Mucosa of gallbladder (tissue), 1 donor: ENCODE data around the gene SLC13A4. TPM values are rescaled to one million over a fixed set of nuclear protein-coding genes. Genes with fewer than 3 reads are reported as not detected.
"Not testable (repeated sequence)": the region's sequence is repeated elsewhere in the genome, so short reads cannot be mapped to it uniquely, and the experiment has no call there.

Source experiments
- DNase-seq: peaks from one replicate; pipeline ENCODE4 v3.0.0-alpha.2; 2020; ENCODE audit warnings: low spot score
- total RNA-seq: library from RNA; stranded (reverse); gene quantifications from one replicate; pipeline ENCODE4 v1.2.1, GENCODE V29; 2021
- donor health status: DM: no; HTN: no; CAD: no.

SLC13A4 gene
- total RNA-seq, 1 donor from 2014 or later: not detected

DNA sequence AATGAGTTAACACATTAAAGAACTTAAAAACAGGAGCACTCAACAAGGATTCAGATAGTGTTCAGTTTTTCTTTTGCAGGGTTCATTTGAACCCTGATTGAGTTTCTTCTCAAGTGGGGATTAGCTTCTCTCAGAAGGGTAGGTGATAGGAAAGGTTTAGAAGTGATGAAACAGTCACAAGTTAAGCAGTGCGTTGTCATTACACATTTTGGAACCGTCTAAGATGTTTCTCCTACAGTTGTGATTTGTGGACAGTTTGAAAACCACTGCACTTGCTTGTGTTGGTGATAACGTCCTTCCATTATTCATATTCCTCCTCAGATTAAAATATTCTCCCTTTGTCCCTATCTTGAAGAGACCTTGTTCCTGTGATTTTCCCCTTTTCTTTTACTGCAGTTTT is 62.9 kb downstream of the SLC13A4 start:
- no peak for DNase-seq

GRCh38 chr7:135664046-135664589 is 63.9 kb downstream of the SLC13A4 start:
- no peak for DNase-seq

DNA sequence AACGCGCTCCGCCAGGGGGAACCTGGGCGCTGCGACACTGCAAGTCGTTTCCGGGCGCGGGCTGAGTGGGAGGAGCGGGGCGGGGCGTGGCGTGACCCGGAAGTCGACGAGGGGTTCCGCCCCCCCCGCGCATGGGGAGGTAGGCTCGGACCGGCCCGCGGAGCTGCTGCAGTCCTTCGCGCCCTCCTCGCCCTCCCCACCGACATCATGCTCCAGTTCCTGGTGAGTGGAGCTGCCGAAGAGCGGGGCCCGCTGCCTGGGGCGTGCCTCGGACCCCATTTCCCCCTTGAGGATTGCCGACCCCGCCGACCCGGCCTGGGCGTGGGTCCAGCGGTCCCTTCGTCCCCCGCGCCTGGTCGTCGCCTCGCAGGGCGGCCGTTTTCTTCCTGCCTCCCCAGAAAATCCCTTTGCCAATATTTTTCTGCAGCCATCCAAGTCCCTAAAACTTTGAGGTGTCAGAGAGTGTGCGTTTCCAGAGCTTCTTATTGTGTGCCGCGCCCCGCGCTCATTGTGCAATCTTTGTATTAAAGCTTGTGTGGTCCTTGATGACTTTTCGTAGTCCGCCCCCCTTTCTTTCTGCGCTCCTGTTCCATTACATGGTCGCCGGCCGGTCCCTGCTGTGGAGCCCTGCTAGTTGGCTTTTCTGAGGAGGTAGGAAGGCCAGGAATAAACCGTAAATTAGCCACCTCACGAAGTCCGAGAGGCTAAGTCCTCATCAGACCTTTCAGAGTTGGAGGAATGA is 65.4 kb downstream of the SLC13A4 start, which contains the start of gene STMP1:
Gene STMP1, plus strand, starts transcription at position 142 of the 742 bp plus-strand sequence.
- peak; percentile 96 for DNase-seq

DNA sequence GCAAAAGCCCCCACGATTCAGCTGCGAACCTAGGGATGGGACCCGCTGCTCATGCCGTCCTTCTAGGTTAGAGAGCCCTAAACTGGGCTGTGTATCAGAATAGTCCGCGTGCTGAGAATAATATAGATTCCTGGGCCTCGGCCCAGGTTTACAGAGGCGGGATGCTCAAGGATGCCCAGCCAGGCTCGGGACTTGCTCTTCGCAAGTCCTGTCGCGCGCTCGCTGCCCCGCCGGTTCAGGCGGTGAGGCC is 65.9 kb downstream of the SLC13A4 start:
- no peak for DNase-seq

DNA sequence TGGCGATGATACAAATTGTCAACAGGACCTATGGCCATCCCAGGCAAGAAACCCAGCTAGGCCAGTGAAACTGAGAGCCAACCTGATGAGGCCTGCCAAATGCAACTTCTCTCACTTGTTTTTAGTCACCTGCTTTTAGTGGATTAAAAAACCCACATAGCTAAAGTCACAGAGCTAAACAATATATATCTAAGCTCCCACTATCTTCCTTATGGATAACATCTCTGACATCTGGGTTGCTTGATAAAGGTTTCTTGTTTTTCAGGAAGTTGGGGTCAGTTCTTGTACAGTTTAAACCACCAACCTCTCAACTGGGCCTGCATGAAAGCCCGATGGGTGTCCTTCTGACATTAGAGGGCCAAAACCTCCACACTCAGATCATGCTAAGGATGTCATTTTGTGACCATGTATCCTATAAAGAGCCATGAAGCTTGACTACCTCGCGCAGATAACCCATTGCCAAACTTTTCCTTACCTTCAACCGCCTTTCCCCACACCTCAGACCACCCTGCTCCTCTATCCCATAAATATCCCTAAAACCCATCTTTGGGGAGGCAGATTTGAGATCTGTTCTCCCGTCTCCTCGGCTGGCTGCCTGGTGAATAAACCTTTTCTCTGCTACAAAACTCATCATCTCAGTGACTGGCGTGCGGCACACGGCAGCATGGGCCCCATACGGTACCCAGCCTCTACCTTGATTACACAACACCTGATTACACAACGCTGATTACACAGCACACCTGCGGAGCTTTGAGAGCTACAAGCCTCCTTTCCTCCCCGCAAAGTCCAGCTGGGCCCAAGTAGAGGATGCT is 66.5 kb downstream of the SLC13A4 start:
- DNase-seq: no peak

- DNase-seq: no peak
Measured at GRCh38 chr7:135659159-135659846, 68.7 kb downstream of the SLC13A4 start.

- no peak for DNase-seq
Measured at GRCh38 chr7:135658564-135658963, 69.4 kb downstream of the SLC13A4 start.

DNA sequence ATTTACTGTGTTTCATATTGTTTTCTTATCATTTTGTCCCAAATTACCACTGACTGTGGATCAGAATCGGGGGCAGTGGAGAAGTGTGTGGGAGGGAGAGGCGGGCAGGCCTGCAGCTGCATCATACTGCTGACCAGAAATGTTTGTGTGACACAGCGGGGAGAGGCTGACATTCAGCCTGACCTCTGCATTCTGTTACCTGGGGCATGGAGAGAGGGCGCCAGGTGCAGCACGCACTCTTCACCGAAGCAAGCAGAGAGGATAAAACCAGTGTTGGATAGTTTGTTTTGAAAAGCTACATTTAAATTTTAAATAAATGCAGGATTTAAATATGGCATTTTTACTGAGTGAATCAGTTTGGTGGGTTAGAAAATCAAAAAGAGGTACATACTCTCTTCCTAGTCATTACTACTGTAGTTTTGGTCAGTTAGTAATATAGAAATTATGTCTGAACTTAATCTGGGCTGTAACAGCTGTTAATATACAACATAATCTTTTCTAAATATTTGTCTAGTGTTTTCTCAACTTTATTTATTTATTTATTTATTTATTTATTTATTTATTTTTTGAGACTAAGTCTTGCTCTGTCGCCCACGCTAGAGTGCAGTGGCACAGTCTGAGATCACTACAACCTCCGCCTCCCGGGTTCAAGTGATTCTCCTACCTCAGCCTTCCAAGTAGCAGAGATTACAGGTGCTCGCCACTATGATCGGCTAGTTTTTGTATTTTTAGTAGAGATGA is 74.5 kb downstream of the SLC13A4 start:
- no peak for DNase-seq

- peak; percentile 24 for DNase-seq
Measured at GRCh38 chr7:135650831-135651573, 77.0 kb downstream of the SLC13A4 start.

- no peak for DNase-seq
Measured at GRCh38 chr7:135648235-135648634, 79.8 kb downstream of the SLC13A4 start.

DNA sequence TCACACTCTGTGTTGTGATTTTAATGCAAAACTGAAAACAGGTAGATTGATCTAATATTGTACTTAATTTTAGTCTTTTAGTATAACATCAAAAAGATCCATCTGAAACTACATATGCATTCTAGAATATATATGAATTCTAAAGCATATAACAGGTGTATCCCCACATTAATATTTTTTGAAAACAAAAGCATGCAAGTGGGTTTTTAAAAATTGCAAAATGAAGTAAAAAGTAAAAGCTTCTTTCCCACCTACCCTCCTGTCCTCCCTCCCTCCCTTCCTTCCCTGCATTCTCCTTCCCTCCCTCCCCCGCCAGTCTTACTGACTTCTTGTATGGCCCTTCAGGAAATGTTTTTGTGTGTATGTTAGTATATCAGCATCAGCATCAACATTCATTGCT is 80.2 kb downstream of the SLC13A4 start:
- DNase-seq: no peak

DNA sequence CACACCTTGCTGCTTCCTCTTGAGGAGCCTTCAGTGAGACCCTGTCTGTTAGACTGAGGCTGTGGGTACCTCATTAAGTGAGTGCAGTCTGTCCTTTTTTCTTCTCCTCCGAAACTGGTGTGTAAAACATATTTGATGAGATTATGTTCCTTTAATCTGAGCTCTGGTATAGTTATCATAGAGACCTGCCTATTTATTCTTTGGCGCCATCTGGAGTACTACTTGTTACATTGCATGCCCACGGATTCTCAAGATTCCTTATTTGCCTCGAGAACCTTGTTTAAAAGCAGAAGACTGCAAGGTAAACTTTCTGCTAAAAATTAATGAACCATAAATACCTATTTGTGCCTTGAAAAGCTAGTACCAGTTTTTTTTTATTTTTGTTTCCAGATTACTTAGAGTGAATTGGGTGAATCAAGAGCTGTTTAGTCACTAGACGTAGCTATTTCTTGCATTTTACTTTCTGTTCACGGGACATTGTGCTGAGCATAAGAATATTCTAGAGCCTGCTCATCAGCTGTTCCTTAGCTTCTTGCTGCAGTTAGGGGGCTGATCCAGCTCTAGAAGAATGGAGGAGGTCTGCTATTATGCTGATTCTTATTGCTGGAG is 82.6 kb downstream of the SLC13A4 start:
- no peak for DNase-seq

DNA sequence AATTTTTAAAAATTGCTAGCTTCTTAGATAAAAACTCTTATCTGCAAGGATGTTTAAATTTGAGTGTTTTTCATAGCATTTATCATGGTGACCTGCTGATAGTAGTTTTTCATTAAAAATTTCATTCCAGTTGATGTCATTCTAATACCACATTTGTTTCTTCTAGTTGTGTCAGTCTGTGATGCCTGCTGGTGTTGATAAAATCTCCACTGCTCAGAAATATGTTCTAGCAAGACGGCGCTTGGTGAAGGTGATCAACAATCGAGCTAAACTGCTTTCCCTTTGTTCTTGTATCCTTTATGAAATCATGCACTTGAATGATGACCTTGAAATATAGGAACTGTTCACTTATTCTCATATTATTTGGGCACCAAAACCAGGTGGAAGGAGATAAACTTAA is 83.3 kb downstream of the SLC13A4 start:
- no peak for DNase-seq

DNA sequence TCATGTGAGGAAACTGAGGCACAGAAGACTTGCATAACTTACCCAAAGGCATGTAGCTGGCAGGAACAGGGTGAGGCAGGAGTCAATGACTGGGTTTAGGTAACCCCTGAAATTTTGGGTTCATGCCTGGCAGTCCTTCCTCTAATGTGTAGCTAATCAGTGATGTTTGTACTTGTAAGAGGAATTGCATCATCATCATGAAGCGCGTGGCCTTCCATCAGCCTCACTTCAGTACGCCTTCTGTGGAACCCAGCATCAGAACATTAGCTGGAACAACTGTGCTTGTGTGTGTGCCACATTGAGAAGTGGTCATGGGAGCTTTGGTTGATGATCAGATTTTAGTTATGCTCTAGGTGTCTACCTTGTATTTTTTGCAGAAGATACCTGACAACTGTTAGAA is 83.8 kb downstream of the SLC13A4 start:
- DNase-seq: no peak

DNA sequence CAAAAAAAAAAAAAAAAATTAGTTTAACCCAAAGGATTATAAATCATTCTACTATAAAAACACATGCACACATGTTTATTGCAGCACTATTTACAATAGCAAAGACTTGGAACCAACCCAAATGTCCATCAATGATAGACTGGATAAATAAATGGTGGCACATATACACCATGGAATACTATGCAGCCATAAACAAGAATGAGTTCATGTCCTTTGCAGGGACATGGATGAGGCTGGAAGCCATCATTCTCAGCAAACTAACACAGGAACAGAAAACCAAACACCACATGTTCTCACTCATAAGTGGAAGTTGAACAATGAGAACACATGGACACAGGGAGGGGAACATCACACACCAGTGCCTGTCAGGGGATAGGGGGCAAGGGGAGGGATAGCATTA is 88.3 kb downstream of the SLC13A4 start:
- not testable (repeated sequence) for DNase-seq

- DNase-seq: no peak
Measured at GRCh38 chr7:135634191-135634878, 93.7 kb downstream of the SLC13A4 start.
